HL-60 (cell line): ENCODE measurements around the gene NDUFS3.

Experiments used
- DNase-seq, 2 experiments: peaks; one replicate each; pipeline ENCODE4 v3.0.0-alpha.2; 2010 to 2020; ENCODE audit warnings: low read depth in 1 of 2, low spot score in 1 of 2
- H3K27ac ChIP-seq: fragments of 250-450 bp; sonication (Bioruptor Pico); replicated peaks from 2 replicates; pipeline ENCODE4 v1.5.1; 2020; ENCODE audit warnings: mild to moderate bottlenecking, moderate library complexity
- H3K27me3 ChIP-seq: fragments of 250-450 bp; sonication (Bioruptor Pico); 2 replicates; pipeline ENCODE4 v1.5.1; 2021; ENCODE audit warnings: mild to moderate bottlenecking, moderate library complexity; ENCODE audit not compliant: insufficient read depth, poor library complexity, severe bottlenecking
- H3K4me3 ChIP-seq: replicated peaks from 2 replicates; pipeline ENCODE4 v1.5.1; 2011; ENCODE audit warnings: mild to moderate bottlenecking, control low read depth, low read length; ENCODE audit not compliant: insufficient read depth
- CTCF ChIP-seq: IDR thresholded peaks from one replicate; pipeline ENCODE4 v1.5.1; 2011; ENCODE audit warnings: low read length, control low read depth, inconsistent platforms; ENCODE audit not compliant: insufficient read depth
- GABPA ChIP-seq: IDR thresholded peaks from 2 replicates; pipeline ENCODE4 v1.6.1; 2012; ENCODE audit warnings: low read depth
- POLR2AphosphoS5 ChIP-seq: IDR thresholded peaks from 2 replicates; pipeline ENCODE4 v1.6.1; 2012; ENCODE audit warnings: low read depth
- REST ChIP-seq: IDR thresholded peaks from 2 replicates; pipeline ENCODE4 v1.6.1; 2012; ENCODE audit warnings: low read depth; ENCODE audit not compliant: insufficient replicate concordance
- SPI1 ChIP-seq: IDR thresholded peaks from 2 replicates; pipeline ENCODE4 v1.6.1; 2012; ENCODE audit warnings: low read depth, mild to moderate bottlenecking, borderline replicate concordance

The NDUFS3 gene

GRCh38 chr11:47593934-47594855, 15.3 kb downstream of the NDUFS3 start, which contains the start of gene C1QTNF4:
TSS of gene C1QTNF4 (minus strand) at chr11:47594411. CDS start at chr11:47590810, 3,601 bp downstream.
- Histone ChIP-seq H3K4me3 (no peak within 1 kb of the TSS), H3K27ac (no peak within 1 kb of the TSS), H3K27me3 (peaks cover 17% of the 10 kb centered on the region)
- no peak for DNase-seq
- TF ChIP-seq CTCF (no peak), REST (no peak), SPI1 (no peak), POLR2AphosphoS5 (no peak), GABPA (no peak)

GRCh38 chr11:47595029-47595428, 16.2 kb downstream of the NDUFS3 start:
- Histone ChIP-seq H3K4me3 (no peak overlapping the region), H3K27me3 (peaks cover 17% of the 10 kb centered on the region), H3K27ac (no peak overlapping the region)
- TF ChIP-seq SPI1 (no peak), POLR2AphosphoS5 (no peak), GABPA (no peak), CTCF (no peak), REST (no peak)
- no peak for DNase-seq

GRCh38 chr11:47595967-47596366, 17.1 kb downstream of the NDUFS3 start:
- H3K4me3 ChIP-seq: no peak overlapping the region
- DNase-seq: no peak
- peaks cover 17% of the 10 kb centered on the region for H3K27me3 ChIP-seq
- TF ChIP-seq REST: no peak
- H3K27ac ChIP-seq: no peak overlapping the region
